Inflammatory macrophage treated with lipopolysaccharide for 1 hour (primary cell): Measurements from ENCODE around the gene LOXL1.
"Not testable (repeated sequence)": the region's sequence is repeated elsewhere in the genome, so short reads cannot be mapped to it uniquely, and the experiment has no call there.

Experiments
- DNase-seq, 2 donors: peaks; one replicate each; pipeline ENCODE4 v3.0.0-alpha.2; 2020 to 2022

Gene LOXL1

GRCh38 chr15:73954188-73955145 lies 28.2 kb downstream of the LOXL1 start:
- no peak for DNase-seq

DNA sequence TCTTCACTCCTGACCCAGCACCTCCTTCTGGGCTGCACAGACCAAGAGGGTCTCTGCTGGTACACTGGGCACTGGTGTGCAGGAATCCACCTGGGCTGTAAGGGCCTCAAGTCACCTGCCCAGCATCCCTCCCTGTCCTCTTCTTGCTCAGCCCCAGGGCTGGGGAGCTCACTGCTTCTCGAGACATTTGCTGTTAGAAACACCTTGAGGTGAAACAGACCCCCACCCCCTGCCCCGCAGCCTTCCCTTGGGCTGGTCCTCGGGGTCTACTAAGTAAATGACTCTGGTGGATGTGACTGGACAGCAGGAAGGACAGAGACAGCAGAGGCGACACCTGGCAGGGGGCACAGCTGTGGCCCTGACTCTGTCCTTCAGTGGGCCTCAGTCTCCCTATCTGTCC lies 29.1 kb downstream of the LOXL1 start:
- DNase-seq = no peak

DNA sequence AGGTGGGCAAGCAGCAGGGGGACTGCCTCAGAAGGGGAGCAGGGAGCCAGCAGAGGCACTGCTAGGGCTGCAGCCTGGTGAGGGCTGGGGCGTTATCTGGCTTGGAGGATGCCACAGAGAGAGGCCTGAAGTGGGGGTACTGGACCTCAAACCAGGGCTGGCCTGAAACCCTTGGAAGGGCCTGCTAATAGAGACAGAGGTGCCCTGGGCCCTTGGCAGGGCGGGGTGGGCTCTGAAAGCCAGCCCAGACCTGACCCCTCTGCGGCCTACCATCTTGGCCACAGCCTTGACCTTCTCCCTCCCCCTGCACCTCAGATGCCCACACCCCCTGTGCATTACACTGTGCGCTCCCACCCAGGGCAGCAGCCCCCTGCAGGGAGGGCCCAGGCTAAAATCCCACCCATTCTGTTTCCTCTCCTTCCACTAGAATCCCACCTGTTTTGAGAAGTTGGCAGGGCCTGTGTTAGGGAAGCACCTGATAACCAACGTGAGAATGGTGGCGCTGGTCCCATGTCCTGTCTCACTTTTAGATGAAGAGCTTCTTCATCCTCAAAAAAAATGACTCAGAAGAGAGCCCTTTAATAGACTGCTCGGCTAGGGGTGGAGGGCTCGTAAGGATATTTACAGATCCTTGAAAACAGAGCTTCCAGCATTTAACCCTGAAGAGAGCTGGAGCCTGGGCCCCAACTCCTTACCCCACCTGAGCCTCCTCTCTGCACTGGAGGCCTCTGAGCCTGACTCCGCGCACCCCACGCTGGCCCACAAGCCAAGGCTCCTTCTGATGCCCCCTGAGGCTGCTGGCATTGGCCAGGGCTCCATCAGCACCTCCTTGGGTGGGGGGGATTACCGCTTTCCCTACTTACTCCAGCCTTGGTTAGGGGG lies 29.8 kb downstream of the LOXL1 start:
- DNase-seq = no peak

- peak; percentile 26 to 58 for DNase-seq
Measured at GRCh38 chr15:73956743-73957135, 30.5 kb downstream of the LOXL1 start.

DNA sequence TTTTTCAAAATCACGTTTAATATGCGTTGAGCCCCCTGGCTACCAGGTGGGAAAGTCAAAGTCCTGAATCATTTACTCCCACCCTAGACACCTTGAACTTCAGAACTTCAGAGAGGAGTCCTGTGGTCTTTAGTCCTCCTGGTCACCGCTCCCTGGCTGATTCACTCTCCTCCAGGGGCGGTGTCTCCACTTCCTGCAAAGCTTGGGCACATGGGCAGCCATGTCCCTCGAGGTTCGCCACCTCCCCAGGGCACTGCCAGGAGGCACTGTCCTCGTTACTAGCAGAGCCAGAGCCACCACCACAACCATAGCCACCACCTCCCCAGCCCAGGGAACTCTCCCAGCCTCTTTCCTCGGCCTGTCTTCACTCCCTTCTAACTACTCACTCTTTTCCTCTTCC lies 31.0 kb downstream of the LOXL1 start:
- DNase-seq = no peak

GRCh38 chr15:73957785-73958184 lies 31.5 kb downstream of the LOXL1 start:
- no peak for DNase-seq

- DNase-seq = no peak
Measured at GRCh38 chr15:73959012-73959581, 32.8 kb downstream of the LOXL1 start.

DNA sequence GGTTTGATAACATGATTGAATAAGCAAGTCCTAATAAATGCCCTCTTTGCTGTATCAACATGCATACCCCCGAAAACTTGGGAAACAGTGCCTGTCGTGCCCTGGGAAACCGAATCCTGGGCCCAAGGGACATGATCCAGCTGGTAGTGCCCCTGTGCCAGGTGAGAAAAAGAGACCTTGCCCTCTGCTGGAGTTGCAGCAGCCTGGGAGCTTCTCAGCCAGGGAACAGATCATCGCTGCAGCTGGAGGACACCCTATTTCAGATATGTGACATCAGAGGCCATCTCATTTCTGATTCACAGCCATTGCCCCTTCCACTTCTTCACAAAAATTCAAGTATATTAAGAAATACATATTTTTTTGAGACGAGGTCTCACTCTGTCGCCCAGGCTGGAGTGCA lies 33.5 kb downstream of the LOXL1 start:
- no peak for DNase-seq

DNA sequence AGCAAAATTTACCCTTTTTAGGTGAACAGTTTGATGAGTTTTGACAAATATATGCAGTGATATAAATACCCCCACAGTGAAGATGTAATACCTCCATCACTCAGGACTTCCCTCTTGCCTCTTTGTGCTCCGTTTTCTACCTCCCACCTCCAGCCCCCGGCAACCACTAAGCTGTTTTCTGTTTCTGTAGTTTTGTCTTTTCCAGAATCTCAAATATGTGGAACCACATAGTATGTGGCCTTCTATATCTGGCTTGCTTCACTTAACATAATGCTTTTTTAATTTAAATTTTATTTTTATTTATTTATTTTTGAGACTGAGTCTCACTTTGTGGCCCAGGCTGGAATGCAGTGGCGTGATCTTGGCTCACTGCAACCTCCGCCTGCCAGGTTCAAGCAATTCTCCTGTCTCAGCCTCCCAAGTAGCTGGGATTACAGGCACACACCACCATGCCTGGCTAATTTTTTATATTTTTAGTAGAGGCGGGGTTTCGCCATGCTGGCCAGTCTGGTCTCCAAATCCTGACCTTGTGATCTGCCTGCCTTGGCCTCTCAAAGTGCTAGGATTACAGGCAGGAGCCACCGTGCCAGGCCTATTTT lies 34.3 kb downstream of the LOXL1 start:
- not testable (repeated sequence) for DNase-seq

GRCh38 chr15:73962433-73962832 lies 36.2 kb downstream of the LOXL1 start:
- no peak for DNase-seq

DNA sequence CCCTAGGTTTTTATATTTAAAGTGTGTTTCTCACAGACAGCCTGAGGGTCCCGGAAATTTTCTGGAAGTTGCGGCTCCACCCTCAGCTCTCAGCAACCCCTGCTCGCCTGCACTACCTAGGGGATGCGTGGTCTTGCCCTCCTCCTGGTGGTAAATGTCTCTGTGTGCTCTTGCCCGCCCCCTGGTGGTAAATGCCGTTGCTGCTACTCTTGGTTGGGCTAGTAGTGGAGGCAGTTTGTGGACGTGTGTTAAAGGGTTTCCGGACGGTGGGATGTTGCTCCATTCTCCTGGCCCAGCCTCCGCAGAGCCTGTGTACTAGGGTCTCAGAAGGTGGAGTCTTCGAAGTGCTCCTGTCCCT lies 38.5 kb downstream of the LOXL1 start:
- peak; percentile 54 to 95 for DNase-seq

GRCh38 chr15:73965094-73965757 lies 39.0 kb downstream of the LOXL1 start:
- DNase-seq = no peak

DNA sequence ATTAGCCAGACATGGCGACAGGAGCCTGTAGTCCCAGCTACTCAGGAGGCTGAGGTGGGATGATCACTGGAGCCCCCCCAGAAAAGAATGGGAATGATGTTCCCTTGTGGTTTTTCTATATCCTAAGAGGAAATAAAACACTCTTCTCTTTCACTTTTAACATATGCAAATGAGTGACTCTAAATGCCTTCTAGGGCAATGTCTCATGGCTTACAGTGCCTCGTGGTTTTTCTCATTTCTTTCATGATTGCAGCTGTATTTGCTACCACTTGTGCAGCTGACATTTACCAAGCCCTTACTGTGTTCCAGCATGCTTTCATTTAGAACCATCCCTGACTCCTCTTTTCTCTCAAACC lies 39.5 kb downstream of the LOXL1 start:
- DNase-seq = peak; percentile 60 to 70

DNA sequence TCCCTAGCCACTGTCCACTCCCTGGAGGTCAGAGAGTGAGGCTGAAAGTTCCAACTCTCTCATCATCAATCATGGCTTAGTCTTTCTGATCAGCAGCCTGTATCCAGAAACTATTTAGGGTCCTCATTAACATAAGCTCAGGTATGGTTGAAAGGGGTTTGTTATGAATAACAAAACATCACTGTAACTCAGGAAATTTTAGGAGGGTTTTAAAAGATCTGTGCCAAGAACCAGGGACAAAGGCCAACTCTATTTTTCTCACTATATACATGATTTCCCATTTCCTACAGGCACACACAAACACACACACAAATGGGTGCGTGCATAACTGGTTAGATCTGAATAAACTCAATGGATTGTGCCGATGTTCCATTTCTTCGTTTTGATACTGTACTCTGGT lies 42.2 kb downstream of the LOXL1 start:
- no peak for DNase-seq

- no peak for DNase-seq
Measured at GRCh38 chr15:73969151-73969759, 43.0 kb downstream of the LOXL1 start.

DNA sequence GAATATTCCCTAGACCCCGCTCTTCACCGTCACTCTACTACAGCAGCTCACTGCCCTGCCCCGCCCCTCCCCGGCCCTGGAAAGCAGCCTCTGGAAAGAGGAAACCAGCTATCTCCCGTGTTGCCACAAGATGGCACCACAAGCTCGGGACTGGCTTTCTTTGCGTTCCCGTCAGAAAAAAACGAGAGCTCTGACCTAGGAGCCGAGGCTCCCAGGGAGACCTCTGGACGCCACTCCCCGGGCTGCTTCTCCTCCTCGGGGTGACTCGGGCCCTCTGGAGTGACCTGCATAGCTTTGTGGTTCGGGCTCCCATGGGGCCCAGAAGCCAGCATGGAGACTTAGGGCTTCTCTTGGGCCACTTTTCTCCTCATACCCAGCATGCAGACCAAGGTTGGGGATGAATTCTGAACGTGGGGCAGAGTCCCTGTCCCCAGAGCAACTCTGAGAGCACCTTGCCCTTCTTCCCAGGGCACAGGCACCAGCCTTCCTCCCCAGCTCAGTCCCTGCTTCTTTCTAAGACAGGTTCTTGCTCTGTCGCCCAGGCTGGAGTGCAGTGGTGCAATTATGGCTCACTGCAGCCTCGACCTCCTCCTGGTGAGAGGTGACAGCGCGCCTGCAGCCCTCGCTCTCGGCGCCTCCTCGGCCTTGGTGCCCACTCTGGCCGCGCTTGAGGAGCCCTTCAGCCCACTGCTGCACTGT lies 46.9 kb downstream of the LOXL1 start:
- peak; percentile 72 to 95 for DNase-seq

DNA sequence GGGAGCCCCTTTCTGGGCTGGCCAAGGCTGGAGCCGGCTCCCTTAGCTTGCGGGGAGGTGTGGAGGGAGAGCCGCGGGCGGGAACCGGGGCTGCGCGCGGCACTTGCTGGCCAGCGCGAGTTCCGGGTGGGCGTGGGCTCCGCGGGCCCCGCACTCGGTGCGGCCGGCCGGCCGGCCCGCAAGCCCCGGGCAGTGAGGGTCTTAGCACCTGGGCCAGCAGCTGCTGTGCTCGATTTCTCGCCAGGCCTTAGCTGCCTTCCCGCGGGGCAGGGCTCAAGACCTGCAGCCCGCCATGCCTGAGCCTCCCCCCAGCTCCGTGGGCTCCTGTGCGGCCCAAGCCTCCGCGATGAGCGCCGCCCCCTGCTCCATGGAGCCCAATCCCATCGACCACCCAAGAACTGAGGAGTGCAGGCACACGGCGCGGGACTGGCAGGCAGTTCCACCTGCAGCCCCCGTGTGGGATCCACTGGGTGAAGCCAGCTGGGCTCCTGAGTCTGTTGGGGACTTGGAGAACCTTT lies 47.5 kb downstream of the LOXL1 start:
- not testable (repeated sequence) for DNase-seq

DNA sequence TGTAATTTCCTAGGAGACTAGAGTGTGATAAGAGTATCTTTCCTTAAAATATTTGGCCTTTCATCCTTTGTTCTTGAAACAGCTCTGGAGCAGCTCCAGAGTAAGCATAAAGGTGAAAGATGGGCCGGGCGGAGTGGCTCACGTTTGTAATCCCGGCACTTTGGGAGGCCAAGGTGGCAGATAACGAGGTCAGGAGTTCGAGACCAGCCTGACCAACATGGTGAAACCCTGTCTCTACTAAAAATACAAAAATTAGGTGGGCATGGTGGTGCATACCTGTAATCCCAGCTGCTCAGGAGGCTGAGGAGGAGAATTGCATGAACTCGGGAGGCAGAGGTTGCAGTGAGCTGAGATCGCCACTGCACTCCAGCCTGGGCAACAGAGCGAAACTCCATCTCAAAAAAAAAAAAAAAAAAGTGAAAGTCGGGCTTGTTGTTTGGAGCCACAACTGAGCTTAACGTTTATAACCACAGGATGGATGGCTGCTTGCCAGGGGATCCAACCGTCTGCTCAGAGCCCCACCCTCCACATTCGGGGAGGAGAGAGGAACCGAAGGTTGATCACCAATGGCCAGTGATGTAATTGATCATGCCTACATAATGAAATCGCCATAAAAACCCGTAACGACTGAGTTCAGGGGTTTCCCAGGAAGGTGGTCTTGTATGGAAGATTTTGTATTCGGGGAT lies 49.3 kb downstream of the LOXL1 start:
- peak; percentile 33 to 36 for DNase-seq

DNA sequence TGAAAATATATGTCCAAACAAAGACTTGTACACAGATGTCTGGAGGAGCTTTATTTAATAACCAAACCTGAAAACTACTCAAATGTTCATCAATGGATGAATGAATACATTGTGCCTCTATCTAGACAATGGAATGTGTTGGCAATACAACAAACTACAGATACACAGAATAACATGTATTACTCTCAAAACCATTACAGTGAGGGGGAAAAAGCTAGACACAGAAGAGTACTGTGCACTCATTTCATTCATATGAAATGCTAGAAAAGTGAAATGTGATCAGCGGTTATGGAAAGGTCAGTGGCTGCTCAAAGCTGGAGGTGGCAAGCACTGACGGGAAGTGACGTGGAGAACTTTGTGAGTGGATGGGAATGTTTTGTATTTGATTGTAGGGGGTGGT lies 52.6 kb downstream of the LOXL1 start:
- no peak for DNase-seq

DNA sequence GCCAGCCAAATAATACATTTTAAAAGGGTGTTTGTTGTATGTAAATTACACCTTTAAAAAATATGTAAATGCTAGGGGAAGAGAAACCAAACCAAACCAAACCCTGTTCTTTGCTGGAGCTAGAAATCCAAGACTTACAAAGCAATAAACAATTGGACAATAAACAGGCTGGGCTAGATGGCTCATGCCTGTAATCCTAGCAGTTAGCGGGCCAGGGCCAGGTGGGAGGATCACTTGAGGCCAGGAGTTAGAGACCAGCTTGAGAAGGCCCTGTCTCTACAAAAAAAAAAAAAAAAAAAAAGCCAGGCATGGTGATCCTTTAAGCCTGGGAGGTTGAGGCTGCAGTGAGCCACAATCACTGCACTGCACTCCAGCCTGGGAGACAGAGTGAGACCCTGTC lies 53.4 kb downstream of the LOXL1 start:
- no peak for DNase-seq
